HEK293T (cell line): ENCODE data around the gene AKAP6.

ENCODE experiments used
- BHLHE40 ChIP-seq: fragments of 450-650 bp; IDR thresholded peaks from 2 replicates; pipeline ENCODE4 v1.6.1; 2016; ENCODE audit warnings: mild to moderate bottlenecking, moderate library complexity, borderline replicate concordance
- FOXM1 ChIP-seq: fragments of 450-650 bp; IDR thresholded peaks from 2 replicates; pipeline ENCODE4 v1.6.1; 2017; ENCODE audit warnings: mild to moderate bottlenecking, borderline replicate concordance
- HDGF ChIP-seq: fragments of 450-650 bp; IDR thresholded peaks from 2 replicates; pipeline ENCODE4 v1.6.1; 2017; ENCODE audit warnings: antibody characterized with exemption, borderline replicate concordance
- L3MBTL2 ChIP-seq: fragments of 450-650 bp; conservative IDR thresholded peaks from 2 replicates; pipeline ENCODE4 v1.6.1; 2016; ENCODE audit warnings: mild to moderate bottlenecking
- SP1 ChIP-seq: fragments of 450-650 bp; IDR thresholded peaks from 2 replicates; pipeline ENCODE4 v1.6.1; 2017
- SUZ12 ChIP-seq: fragments of 450-650 bp; IDR thresholded peaks from 2 replicates; pipeline ENCODE4 v1.6.1; 2016; ENCODE audit warnings: mild to moderate bottlenecking
- TARDBP ChIP-seq: fragments of 450-650 bp; IDR thresholded peaks from 2 replicates; pipeline ENCODE4 v1.6.1; 2016

DNA sequence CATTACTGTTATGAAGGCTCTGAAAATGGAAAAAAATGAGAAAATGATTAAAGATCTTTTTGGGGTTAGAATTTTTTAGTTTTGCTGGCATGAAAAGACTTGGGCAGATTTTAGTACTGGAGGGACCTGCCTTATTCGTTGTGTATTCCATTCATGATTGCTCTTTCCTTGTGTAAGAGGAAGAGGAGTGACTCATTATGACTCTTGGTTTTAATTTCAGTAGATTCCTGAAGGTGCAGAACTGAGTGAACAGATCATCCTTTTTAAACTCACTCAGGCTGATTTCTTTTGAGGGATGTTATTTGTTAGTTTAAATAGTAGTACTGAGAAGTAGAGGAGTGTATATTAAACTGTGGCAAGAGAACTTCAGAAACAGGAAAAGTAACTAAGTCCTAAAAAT lies 41.6 kb downstream of the AKAP6 start:
- TF ChIP-seq BHLHE40 (no peak), HDGF (no peak), SP1 (no peak), SUZ12 (no peak), FOXM1 (no peak), L3MBTL2 (no peak), TARDBP (no peak)
